IPS-NIHi7 (cell line): ENCODE results near the gene SLC30A1.

Experiments
- DNase-seq: peaks from one replicate; pipeline ENCODE4 v3.0.0; 2012; ENCODE audit warnings: mixed read lengths; ENCODE audit errors: extremely low spot score

SLC30A1 gene

DNA sequence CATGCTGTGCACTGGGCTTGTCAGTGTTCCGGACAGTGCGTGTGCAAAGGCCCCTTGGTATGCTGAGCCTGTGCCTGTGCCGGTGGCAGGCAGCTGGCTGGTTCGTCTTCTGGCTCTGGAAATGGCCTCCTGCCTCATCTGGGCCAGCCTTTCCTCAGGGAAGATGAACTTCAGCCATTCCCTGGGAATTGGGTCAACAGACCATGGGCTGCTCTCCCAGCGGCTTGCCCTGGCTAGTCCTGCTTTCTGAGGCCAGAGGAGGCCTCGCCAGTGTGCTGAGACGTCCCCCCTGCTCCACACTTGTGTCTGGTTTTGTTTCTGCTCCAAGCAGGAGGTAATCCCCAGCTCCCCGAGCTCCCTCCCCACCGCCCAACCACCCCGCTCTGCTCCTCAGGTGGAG, 54.4 kb downstream of the SLC30A1 start:
- DNase-seq: no peak

DNA sequence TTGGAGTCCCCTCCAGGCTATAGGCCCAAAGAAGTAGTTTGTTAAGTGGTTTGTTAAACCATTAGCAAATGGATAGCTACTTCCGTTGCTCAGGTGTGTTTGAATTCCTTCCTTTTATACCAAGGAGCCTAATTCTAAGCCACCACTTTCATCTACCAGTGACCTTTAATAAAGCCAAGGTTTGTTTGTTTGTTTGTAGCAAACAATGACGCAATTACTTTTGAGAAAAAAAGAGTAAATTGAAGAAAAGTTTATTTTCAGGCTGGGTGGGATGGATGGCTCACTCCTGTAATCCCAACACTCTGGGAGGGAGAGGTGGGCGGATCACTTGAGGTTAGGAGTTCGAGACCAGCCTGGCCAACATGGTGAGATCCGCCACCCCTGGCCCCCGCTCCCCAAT, 56.2 kb downstream of the SLC30A1 start:
- DNase-seq: no peak
